ENCODE measurements around the gene KLF17.

The KLF17 gene

GRCh38 chr1:44078104-44078503, 40.5 kb upstream of the KLF17 start (continued):
- no peak for TF ChIP-seq KLF16 (tag by site-specific recombination; IDR thresholded peaks at IDR 0.05)
- TF ChIP-seq SALL2 (tag by site-specific recombination; IDR thresholded peaks at IDR 0.05; ENCODE audit: borderline replicate concordance), result no peak
- TF ChIP-seq ZNF302 (tag by site-specific recombination; IDR thresholded peaks at IDR 0.05; ENCODE audit: low read depth), result no peak
- no peak for TF ChIP-seq ZNF175 (tag by site-specific recombination; IDR thresholded peaks at IDR 0.05)
- TF ChIP-seq ZBTB48 (tag by site-specific recombination; IDR thresholded peaks at IDR 0.05), result no peak
- TF ChIP-seq ZNF366 (tag by site-specific recombination; conservative IDR thresholded peaks at IDR 0.05), result no peak

DNA sequence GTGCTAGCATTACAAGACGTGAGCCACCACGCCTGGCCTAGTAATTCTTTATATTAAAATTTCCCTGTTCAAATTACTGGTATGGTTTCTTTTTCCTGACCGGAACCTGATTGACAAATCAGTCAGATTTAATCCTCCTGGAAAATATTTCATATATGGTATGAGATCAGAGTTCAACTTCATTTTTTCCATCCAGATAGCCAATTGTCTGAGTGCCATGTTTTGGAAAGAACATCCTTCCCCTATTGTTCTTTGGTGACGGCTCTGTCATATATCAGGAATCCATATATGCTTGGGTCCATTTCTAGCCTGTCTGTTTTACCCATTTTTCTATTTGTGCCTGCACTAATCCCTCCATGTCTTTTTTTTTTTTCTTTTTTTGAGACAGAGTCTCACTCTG, 39.1 kb upstream of the KLF17 start:
- H3K4me1 ChIP-seq (ENCODE audit: control insufficient read depth, insufficient read depth, low read length), result no peaks in the 10 kb centered on the region
- ChIA-PET POLR2A (no interaction called here), CTCF (interaction anchor here (0.5 kb wide), 1 partner anchor 311 kb away, joined by 3 read pairs; no protein-coding TSS in a partner anchor)
- no peak overlapping the region for H3K4me3 ChIP-seq (ENCODE audit: low read depth, low read length)
- H3K27ac ChIP-seq (ENCODE audit: extremely low read depth, low read depth, low read length), result no peak overlapping the region
- no peak for TF ChIP-seq TSHZ1 (tag by site-specific recombination; IDR thresholded peaks at IDR 0.05; ENCODE audit: borderline replicate concordance)
- no peak for TF ChIP-seq ZSCAN5A (tag by site-specific recombination; IDR thresholded peaks at IDR 0.05)
- TF ChIP-seq ZNF449 (tag by site-specific recombination; IDR thresholded peaks at IDR 0.05), result no peak
- no peak for TF ChIP-seq SP7 (tag by site-specific recombination; IDR thresholded peaks at IDR 0.05)
- no peak for TF ChIP-seq ZNF391 (tag by site-specific recombination; IDR thresholded peaks at IDR 0.05; ENCODE audit: borderline replicate concordance, low read depth)
- TF ChIP-seq ZBTB6 (tag by site-specific recombination; IDR thresholded peaks at IDR 0.05), result no peak
- no peak for TF ChIP-seq ZNF341 (tag by site-specific recombination; IDR thresholded peaks at IDR 0.05; ENCODE audit: low read depth)
- TF ChIP-seq ZNF776 (tag by site-specific recombination; IDR thresholded peaks at IDR 0.05; ENCODE audit: borderline replicate concordance), result no peak
- TF ChIP-seq ZNF473 (tag by site-specific recombination; IDR thresholded peaks at IDR 0.05), result no peak
- no peak for TF ChIP-seq KLF7 (tag by site-specific recombination; IDR thresholded peaks at IDR 0.05; ENCODE audit: borderline replicate concordance)
- no peaks in the 10 kb centered on the region for H3K36me3 ChIP-seq (ENCODE audit: control insufficient read depth in 2 of 2, insufficient read depth in 1 of 2, low read length in 2 of 2)
- H3K9me3 ChIP-seq (ENCODE audit: control insufficient read depth, insufficient read depth, low read depth, low read length), result no peaks in the 10 kb centered on the region
